Peyer's patch (tissue), 4 donors: ENCODE results near the gene SCAMP4. TPM values are rescaled to one million over a fixed set of nuclear protein-coding genes. Genes with fewer than 3 reads are reported as not detected.
"Not testable (repeated sequence)": the region's sequence is repeated elsewhere in the genome, so short reads cannot be mapped to it uniquely, and the experiment has no call there.

ENCODE experiments used
- DNase-seq, 3 donors: peaks; one replicate each; pipeline ENCODE4 v3.0.0-alpha.2; 2017 to 2019
- H3K27ac ChIP-seq, 4 donors: fragments of 200-600 bp; sonication (generic); one replicate each; pipeline ENCODE4 v1.5.1; 2016 to 2019
- H3K27me3 ChIP-seq, 2 donors: fragments of 200-600 bp; sonication (generic); one replicate each; pipeline ENCODE4 v1.5.1; 2019
- H3K36me3 ChIP-seq, 3 donors: fragments of 200-600 bp; sonication (generic); one replicate each; pipeline ENCODE4 v1.5.1; 2016 to 2019
- H3K4me1 ChIP-seq, 4 donors: fragments of 200-600 bp; sonication (generic); one replicate each; pipeline ENCODE4 v1.5.1; 2016 to 2019
- H3K4me3 ChIP-seq, 4 donors: fragments of 200-600 bp; sonication (generic); 1 replicate in 3 of 4; 2 replicates in 1 of 4; pipeline ENCODE4 v1.5.1; 2016 to 2019; ENCODE audit warnings: mild to moderate bottlenecking in 1 of 4
- H3K9me3 ChIP-seq, 4 donors: fragments of 200-600 bp; sonication (generic); one replicate each; pipeline ENCODE4 v1.5.1; 2016 to 2019; ENCODE audit warnings: mild to moderate bottlenecking in 1 of 4
- POLR2A ChIP-seq, 2 donors: fragments of 450-650 bp; IDR thresholded peaks; one replicate each; pipeline ENCODE4 v1.5.1; 2017; ENCODE audit warnings: antibody characterized with exemption in 2 of 2, mild to moderate bottlenecking in 2 of 2, moderate library complexity in 2 of 2
- total RNA-seq, 4 donors: library from RNA; depleted of rRNA; stranded (reverse); fragments of >200 nt; gene quantifications; one replicate each; pipeline ENCODE4 v1.1.0, GENCODE V29; 2016
- TF ChIP-seq, protein P1 (sequence below), 6 experiments: fragments of 450-650 bp in 4 of 6; fragments of 200-600 bp in 2 of 6; sonication (generic) in 1 of 6; IDR thresholded peaks; one replicate each; pipeline ENCODE4 v1.5.1; 2017 to 2019; ENCODE audit warnings: antibody characterized with exemption in 6 of 6, mild to moderate bottlenecking in 3 of 6, moderate library complexity in 1 of 6

Gene SCAMP4
- total RNA-seq, 4 donors from 2014 or later: 45.4 to 62.6 (median 57.0) TPM

DNA sequence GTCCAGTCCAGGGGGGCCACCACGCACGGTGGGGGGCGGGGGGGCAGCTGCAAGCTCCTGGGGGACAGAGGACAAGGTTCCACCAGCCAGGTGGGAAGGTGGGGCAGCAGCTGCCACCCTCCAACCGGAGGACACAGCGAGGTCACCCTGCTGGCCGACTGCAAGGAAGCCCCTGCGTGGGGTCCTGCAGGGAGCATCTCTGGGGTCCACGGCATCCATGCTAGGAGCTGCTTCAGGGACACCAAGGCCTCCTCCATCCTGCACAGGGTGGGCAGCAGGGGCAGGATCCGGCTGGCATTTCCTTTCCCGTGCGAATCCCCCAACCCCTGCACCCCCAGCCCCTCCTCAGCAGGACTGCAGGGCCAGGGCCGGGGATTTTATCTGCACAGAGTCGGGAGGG lies 33.6 kb upstream of the SCAMP4 start:
- Histone ChIP-seq H3K36me3 (peaks cover 0 to 27% (median 0%) of the 10 kb centered on the region in 3 donors), H3K27me3 (no peaks in the 10 kb centered on the region), H3K9me3 (no peaks in the 10 kb centered on the region), H3K4me1 (peaks cover 0 to 32% (median 15%) of the 10 kb centered on the region in 4 donors), H3K27ac (no peak overlapping the region), H3K4me3 (no peak overlapping the region)
- DNase-seq: no peak
- TF ChIP-seq, protein P1, sequence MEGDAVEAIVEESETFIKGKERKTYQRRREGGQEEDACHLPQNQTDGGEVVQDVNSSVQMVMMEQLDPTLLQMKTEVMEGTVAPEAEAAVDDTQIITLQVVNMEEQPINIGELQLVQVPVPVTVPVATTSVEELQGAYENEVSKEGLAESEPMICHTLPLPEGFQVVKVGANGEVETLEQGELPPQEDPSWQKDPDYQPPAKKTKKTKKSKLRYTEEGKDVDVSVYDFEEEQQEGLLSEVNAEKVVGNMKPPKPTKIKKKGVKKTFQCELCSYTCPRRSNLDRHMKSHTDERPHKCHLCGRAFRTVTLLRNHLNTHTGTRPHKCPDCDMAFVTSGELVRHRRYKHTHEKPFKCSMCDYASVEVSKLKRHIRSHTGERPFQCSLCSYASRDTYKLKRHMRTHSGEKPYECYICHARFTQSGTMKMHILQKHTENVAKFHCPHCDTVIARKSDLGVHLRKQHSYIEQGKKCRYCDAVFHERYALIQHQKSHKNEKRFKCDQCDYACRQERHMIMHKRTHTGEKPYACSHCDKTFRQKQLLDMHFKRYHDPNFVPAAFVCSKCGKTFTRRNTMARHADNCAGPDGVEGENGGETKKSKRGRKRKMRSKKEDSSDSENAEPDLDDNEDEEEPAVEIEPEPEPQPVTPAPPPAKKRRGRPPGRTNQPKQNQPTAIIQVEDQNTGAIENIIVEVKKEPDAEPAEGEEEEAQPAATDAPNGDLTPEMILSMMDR (IDR thresholded peaks at IDR 0.05): no peak
- no peak for TF ChIP-seq POLR2A (IDR thresholded peaks at IDR 0.05)

- no peak for DNase-seq
- H3K9me3 ChIP-seq: no peaks in the 10 kb centered on the region
- TF ChIP-seq POLR2A (IDR thresholded peaks at IDR 0.05): no peak
- TF ChIP-seq, protein P1 (IDR thresholded peaks at IDR 0.05): no peak
- H3K27ac ChIP-seq: peak overlapping the region in 3 of 4 donors; percentile 19 to 91 (median 64)
- peaks cover 0 to 34% (median 16%) of the 10 kb centered on the region in 4 donors for H3K4me1 ChIP-seq
- H3K4me3 ChIP-seq: no peak overlapping the region
- H3K36me3 ChIP-seq: peaks cover 0 to 27% (median 0%) of the 10 kb centered on the region in 3 donors
- no peaks in the 10 kb centered on the region for H3K27me3 ChIP-seq
These were observed 32.2 kb upstream of the SCAMP4 start for GRCh38 chr19:1872807-1873523.

DNA sequence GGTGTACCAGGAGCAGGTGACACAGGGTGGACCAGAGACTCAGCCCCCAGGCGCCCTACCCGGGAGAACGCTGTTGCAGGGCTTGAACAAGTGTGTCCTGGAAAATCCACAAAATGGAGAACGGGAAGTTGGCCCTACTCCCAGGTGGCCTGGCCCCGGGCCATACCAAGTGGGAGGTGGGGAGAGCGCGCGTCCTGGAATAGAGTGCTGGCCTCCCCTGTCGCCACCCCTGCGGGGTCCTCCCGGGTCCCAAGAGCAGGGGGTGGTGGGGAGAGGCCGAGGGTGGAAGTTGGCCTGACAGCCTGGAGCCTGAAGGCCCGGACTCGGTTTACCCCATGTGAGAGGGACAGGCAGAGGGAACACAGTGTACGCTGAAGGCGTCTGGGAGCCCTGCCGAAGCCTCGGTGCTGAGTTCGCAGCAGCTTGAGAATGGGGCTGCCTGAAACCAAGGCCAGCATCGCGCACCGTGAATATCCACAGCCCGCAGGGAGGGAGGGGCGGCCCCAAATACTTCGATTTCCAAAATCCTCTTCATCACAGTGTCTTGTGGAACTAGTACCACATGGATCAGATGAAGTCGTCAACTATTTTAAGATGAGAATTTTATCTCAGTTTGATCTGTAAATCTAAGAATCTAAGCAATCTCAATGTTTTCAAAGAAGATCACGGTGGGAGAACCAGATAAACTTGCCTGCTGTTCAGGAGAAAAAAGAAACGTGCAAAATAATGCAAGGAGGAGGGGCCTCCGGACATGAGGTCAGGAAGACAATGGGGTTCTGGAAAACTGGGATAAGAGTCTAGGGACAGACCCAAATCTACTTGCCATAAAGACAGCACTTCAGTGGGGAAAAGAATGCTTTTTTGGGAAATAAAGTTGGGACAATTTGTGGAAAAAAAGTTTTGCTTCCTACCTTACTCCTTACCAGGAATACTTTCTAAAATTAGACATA lies 31.4 kb upstream of the SCAMP4 start:
- H3K4me1 ChIP-seq: peaks cover 0 to 34% (median 16%) of the 10 kb centered on the region in 4 donors
- H3K36me3 ChIP-seq: peaks cover 0 to 27% (median 0%) of the 10 kb centered on the region in 3 donors
- no peak for DNase-seq
- H3K27me3 ChIP-seq: no peaks in the 10 kb centered on the region
- peak overlapping the region in 1 of 4 donors; percentile 78 for H3K4me3 ChIP-seq
- TF ChIP-seq, protein P1 (IDR thresholded peaks at IDR 0.05): no peak
- TF ChIP-seq POLR2A (IDR thresholded peaks at IDR 0.05): no peak
- peak overlapping the region in 3 of 4 donors; percentile 64 to 98 (median 91) for H3K27ac ChIP-seq
- H3K9me3 ChIP-seq: no peaks in the 10 kb centered on the region

DNA sequence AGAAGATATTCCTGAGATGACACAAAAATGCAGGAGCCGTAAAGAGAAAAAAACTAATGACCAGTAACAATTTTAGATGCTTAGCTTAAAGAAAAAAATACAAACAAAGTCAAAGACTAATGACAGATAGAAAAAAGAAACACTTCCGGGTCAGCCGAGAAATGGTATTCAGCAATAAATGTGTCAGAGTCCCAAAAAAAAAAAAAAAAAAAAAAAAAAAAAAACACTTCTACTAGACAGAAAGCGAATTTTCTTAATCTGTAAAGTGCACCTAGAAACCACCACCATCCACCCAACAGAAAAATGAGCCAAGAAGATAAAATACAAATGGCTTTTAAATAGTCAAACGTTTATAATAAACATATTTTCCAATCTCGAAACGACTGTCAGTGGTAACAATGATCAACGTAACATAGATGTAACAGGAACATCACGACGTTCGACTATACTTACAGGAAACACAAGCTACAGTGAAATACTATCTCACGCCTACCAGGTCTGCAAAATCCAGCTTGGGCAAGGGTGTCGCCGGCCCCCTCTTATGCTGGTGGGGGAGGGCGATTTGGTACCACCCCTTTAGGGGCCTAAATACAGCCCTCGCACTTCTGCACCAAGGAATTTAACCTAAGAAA lies 30.5 kb upstream of the SCAMP4 start:
- H3K4me3 ChIP-seq: peak overlapping the region; percentile 78 to 98 (median 85)
- no peaks in the 10 kb centered on the region for H3K9me3 ChIP-seq
- TF ChIP-seq, protein P1 (IDR thresholded peaks at IDR 0.05): no peak
- no peak for TF ChIP-seq POLR2A (IDR thresholded peaks at IDR 0.05)
- H3K27ac ChIP-seq: peak overlapping the region; percentile 91 to 98 (median 94)
- DNase-seq: no peak
- peaks cover 0 to 27% (median 0%) of the 10 kb centered on the region in 3 donors for H3K36me3 ChIP-seq
- H3K4me1 ChIP-seq: peaks cover 0 to 34% (median 16%) of the 10 kb centered on the region in 4 donors
- H3K27me3 ChIP-seq: no peaks in the 10 kb centered on the region

DNA sequence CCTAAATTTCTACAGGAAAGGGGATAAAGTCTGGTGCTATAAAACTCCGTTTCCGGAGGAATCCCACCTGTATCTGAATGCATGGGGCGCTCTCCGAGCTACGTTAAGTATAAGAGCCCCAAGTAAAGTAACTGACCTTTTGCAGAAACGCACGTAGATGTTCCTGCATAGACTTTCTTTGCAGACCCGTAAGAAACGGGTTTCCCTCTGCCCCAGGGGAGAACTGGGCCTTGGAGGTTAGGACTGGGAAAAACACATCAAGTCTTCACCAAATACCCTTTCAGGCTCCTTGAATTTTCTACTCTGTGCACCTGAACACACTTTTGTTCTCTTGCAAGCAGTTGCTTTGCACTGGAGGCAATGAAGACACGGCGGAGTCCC lies 29.9 kb upstream of the SCAMP4 start:
- peaks cover 0 to 37% (median 16%) of the 10 kb centered on the region in 4 donors for H3K4me1 ChIP-seq

More for the DNA sequence above, 29.9 kb upstream of the SCAMP4 start:
- not testable (repeated sequence) for DNase-seq, H3K9me3 ChIP-seq, H3K27me3 ChIP-seq
- Histone ChIP-seq H3K4me3 (peak overlapping the region; percentile 78 to 98 (median 85)), H3K27ac (peak overlapping the region; percentile 91 to 98 (median 94)), H3K36me3 (peaks cover 0 to 29% (median 0%) of the 10 kb centered on the region in 3 donors)
